GM03348 (cell line): ENCODE measurements around the gene PIK3CG.

Experiments used
- DNase-seq: peaks from one replicate; pipeline ENCODE4 v3.0.0; 2012; ENCODE audit warnings: low spot score

Gene PIK3CG

DNA sequence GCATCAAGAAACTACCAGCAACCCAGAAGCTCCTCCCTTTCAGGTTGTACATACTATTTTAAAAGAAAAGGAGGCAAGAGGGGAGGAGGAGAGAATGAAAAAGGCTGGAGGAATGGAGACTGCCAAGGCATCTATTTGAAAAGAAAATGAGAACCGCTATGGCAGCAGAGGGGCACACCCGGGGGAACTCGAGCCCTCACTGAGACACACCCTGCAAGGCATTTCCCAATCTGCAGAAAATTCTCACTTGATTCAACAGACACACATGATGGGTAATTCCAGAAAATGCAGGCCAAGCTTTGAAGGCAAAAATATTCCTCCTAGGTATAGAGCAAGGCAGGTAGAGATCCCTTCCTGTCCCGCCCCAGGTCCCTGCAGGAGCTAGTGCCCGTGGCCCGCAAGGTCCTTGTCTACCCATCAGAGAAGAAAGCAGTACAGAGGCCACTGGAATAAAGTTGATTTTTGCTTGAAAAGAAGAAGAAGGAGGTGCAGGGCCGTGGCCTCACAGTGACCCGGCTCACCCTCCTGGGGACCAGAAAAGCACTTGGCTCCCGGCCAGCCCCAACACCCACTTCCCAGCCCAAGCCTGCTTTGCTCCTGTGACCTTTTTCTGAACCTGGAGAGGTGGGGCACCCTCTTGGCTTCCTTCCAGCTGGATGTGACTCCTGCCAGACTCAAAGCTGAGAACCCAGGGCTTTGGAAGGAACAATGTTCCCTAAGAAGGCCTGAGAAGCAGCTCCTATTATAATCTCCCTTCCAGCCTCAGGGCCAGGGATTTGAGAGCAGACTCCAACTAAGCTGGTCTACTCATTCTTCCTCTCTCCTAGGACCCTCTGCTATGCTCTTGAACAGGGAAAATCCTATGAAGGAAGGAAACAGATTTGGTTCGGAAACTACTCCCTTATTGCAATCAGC is 6.2 kb upstream of the PIK3CG start:
- DNase-seq = no peak

GRCh38 chr7:106862317-106863089 is 2.6 kb upstream of the PIK3CG start:
- peak; percentile 73 for DNase-seq

GRCh38 chr7:106863274-106863997 is 1.6 kb upstream of the PIK3CG start:
- DNase-seq = no peak

- no peak for DNase-seq
These were observed 592 bp upstream of the PIK3CG start for GRCh38 chr7:106864298-106865081.

DNA sequence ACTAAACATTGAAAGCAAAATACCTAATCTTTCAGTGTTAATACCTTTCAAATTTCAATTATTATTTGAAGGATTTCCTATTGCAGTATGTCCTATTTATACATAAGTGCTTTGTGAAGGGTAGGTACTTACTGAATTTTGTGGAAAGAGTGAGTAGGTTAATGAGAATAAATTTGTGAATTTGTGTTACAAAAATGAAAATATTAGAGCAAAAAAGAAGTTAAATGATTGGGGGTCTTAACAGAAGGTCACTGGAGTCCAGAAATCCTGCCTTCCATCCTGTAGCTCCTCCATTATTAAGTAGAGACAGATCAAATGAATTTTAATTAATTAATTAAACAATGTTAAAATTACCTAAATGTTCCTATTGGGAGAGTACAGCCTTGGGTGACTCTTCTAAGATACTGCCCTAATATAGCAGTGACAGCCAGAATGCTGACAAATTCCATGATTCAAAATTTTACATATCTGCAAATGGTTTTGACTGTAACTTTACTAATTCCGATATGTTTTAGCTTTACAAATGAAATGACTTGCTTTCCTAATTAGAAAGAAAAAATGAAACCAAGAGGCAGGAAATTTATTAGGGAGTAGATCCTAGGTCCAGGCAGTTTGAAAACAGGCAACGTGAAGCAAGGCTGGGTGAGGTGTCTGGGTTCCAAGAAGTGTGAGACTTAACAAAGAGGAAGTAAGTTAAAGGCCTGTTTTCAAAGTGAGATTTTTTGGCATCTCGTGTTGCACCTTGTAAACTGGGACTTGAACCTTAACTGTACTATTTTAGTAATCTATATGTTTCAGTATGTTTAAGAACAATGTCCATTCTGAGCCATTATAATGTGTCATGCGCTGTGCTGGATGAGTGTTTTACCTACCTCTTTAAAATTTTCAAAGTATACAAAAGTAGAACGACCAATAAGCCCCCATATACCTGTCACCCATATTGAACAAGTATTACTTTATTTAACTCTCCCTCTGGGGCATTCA is 1.5 kb downstream of the PIK3CG start:
- no peak for DNase-seq

- DNase-seq = no peak
These were observed 2.7 kb downstream of the PIK3CG start for GRCh38 chr7:106867641-106868351.

DNA sequence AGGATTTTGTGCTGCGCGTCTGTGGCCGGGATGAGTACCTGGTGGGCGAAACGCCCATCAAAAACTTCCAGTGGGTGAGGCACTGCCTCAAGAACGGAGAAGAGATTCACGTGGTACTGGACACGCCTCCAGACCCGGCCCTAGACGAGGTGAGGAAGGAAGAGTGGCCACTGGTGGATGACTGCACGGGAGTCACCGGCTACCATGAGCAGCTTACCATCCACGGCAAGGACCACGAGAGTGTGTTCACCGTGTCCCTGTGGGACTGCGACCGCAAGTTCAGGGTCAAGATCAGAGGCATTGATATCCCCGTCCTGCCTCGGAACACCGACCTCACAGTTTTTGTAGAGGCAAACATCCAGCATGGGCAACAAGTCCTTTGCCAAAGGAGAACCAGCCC is 3.3 kb downstream of the PIK3CG start:
- DNase-seq = no peak

DNA sequence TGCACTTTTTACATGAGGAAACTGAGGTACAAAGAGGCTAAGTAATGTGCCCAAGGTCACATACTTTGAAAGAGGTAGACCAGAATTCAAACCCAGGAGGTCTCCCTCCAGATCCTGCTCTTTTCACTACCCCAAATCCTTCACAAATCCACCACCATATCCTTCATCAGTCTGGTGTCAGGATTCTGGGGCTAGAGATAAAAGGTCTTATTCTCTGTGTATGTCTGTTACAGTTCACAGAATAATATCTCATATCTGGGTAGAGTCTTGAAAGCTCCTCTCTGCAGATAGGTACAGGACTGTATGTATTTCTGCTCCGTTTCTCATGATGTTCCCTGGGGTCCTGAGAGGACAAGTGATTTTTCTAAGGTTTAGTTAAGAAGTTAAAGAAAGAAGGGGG is 4.9 kb downstream of the PIK3CG start:
- no peak for DNase-seq

DNA sequence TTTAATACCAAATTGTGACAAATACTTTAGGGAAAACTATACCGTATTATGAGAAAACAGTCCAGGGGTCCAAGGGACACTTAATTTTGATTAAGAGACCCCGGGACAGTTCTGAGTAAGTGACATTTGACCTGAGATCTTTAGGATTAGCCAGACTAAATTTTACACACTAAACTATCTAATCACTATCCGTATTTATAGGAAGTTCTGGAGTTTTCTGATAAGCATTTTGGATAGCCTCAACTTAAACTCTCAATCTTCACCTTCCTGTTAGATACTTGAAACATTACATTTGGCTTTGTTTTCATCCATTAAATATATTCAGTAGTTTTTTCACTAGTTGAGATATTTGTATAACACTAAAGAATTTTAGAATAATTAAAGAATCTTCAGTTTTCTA is 5.4 kb downstream of the PIK3CG start:
- DNase-seq = no peak

DNA sequence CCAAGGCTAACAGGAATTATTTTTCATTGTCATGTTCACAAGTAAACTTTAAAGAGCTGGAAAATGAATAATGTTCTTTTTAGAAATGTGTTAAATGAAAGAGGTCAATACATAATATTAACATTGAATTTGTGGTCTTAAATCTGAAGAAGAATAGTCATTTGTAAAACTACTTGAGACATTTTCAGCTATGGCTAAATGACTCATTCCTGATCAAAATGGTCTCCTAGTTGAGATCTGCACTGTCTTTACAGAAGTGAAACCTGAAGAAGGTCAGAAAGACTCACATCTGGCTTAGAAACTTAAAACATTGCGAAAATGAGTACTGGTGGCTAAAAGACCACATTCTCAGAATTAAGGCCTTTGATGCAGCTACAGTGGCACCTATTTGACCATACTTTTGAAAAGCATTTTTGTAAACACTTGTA is 5.9 kb downstream of the PIK3CG start:
- no peak for DNase-seq

DNA sequence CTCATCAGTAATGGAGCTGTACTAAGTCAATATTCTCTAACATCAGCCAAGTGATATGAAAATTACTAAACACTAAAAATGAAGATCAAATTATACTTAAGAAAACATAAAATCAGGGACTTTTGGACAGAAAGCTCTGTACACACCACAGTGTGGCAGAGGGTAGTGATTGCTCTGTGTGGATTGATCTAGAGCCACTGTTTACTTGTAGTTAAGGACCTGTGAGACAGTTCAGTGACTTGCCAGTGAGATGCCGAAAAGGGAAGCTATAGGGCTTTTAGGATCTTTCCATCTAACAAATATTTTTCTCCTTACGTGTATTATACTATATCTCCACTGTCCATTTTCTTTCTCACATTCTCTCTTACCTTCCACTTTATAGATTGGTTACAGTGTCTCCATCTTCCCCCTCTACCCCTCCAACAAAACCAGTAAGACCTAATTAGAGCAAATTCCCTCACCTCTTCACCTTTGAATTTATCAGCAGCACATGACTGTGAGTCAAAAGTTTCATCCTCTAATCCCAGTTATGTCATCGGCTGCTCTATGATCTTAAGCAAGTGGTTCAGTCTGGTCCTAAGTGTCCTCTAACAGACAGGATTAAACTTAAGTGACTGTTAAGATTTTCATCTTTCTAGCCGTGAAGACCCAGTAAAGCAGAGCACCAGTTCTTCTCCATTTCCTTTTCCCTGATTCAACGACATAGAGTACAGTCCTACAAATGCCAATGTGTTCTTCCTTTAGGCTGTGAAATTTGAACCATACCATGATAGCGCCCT is 6.9 kb downstream of the PIK3CG start:
- no peak for DNase-seq

GRCh38 chr7:106872763-106873162 is 7.7 kb downstream of the PIK3CG start:
- no peak for DNase-seq

GRCh38 chr7:106874076-106874475 is 9.0 kb downstream of the PIK3CG start:
- no peak for DNase-seq

DNA sequence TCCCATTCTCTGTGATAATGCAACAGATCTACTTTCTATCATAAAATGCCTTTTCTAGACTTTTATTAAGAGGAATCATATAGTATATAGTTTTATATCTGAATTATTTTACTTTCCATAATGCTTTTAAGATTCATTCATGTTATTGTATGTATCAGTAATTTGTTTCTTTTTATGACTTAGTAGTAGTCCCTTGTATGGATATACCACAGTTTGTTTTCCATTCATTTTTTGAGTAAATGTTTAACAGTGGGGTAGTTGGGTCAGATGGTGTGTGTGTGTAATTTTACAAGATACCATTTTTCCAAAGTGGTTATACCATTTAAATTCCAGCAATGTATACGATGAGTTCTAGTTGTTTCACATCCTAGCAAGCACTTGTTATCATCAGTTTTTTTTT is 10.4 kb downstream of the PIK3CG start:
- DNase-seq = no peak

DNA sequence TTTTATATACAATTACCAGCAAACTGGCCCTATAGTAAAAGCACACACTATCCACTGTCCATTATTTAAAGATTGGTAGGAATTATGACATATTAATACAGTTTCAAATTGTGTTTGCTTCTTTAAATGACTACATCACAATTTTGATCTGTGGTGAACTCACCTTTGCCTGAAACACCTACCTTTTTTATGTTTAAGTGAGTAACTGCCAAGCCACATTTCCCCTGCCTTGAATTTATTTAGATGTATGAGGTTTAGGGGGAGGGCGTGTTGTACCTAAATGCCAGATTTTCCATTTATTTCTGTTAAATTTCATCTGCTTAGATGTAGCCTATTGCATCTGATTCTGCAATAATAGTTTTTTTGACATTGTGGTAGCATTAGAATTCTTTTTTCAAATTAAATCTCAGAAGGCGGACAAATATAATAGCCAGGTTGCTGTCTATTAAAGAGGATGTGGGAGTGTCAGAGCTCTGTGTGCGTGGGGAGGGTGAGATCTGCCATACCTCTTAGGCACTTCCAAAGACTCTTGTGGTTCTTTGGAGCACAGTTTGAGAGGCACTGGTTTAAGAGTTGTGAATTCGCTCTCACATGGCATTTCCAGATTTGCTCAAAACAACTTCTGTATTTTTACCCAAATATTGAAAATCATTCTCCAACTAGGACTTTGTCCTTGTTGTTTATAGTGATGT is 13.8 kb downstream of the PIK3CG start:
- DNase-seq = no peak

DNA sequence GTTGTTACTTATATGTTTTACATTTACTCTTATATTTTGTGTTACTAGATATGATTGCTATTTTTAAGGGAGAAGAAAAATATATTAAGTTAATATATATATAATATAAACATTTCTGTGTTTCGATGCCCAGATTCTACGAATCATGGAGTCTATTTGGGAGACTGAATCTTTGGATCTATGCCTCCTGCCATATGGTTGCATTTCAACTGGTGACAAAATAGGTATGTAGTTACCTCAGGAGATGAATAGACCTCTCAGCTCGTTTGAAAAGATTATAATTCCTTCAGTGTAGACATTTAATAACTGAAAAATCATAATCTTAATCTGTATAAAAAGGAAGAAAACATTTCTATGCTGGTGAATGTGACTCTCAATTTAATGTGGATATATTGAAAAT is 16.9 kb downstream of the PIK3CG start:
- DNase-seq = no peak

GRCh38 chr7:106883456-106884026 is 18.5 kb downstream of the PIK3CG start:
- no peak for DNase-seq

DNA sequence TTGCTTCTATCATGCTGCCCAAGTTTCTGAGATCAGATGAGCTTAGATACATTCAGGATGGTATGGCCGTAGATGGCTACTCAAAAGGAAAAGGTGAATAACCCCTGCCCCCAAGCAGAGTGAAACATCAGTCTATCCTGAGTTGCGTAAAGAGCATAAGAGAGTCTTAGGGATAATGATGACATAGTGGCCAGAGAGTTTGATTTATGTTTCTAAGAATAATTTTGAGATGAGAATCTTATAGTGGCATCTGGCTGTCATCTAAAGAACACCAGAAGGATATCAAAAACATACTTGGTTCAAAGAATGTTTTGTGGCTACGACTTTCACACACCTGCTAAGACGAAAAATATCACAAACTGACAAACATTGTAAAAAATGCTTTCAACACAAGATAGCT is 20.6 kb downstream of the PIK3CG start:
- no peak for DNase-seq
